Activated CD4-positive, alpha-beta T cell treated with anti-CD3 and anti-CD28 coated beads, Interleukin-2, amount 10 ng/mL, durations not matched to agents 7 days and 5 days (primary cell): ENCODE results near the gene MYH15. TPM values are rescaled to one million over a fixed set of nuclear protein-coding genes. Genes with fewer than 3 reads are reported as not detected.

Experiments
- CTCF ChIA-PET: fragments of 350-600 bp; sonication (Branson Sonifier 250); formaldehyde crosslinking; loops from one replicate; lab custom pipeline; 2021; ENCODE audit warnings: antibody characterized with exemption; lab: Charles Lee
- POLR2A ChIA-PET: fragments of 350-600 bp; sonication (Branson Sonifier 250); formaldehyde crosslinking; loops from one replicate; lab custom pipeline; 2021; ENCODE audit warnings: antibody characterized with exemption; lab: Charles Lee
- DNase-seq: peaks from one replicate; pipeline ENCODE4 v3.0.0-alpha.2; 2020
- H3K27ac Mint-ChIP-seq: one replicate; pipeline ENCODE4 v1.8.0; 2021; ENCODE audit warnings: mild to moderate bottlenecking, moderate library complexity, mixed read lengths
- H3K27me3 Mint-ChIP-seq: one replicate; pipeline ENCODE4 v1.8.0; 2021; ENCODE audit warnings: mixed read lengths
- H3K36me3 Mint-ChIP-seq: one replicate; pipeline ENCODE4 v1.8.0; 2021; ENCODE audit warnings: low read depth, mixed read lengths
- H3K4me1 Mint-ChIP-seq: one replicate; pipeline ENCODE4 v1.8.0; 2021; ENCODE audit warnings: mixed read lengths
- H3K4me3 Mint-ChIP-seq: one replicate; pipeline ENCODE4 v1.8.0; 2021; ENCODE audit warnings: mild to moderate bottlenecking, moderate library complexity, mixed read lengths
- H3K9me3 Mint-ChIP-seq: one replicate; pipeline ENCODE4 v1.8.0; 2021; ENCODE audit warnings: mixed read lengths
- total RNA-seq, 2 experiments: library from RNA; stranded (reverse); gene quantifications; one replicate each; pipeline ENCODE4 v1.2.3, GENCODE V29; 2021

MYH15 gene
- total RNA-seq: under 1 TPM; 0.15 to 0.21 TPM

GRCh38 chr3:108510496-108510895, at the start of gene MYH15:
TSS of gene MYH15 (minus strand) at chr3:108510596. CDS start at chr3:108510530, 66 bp downstream.
- ChIA-PET CTCF (interaction anchor here (0.7 kb wide), 1 partner anchor 244 kb away, joined by 3 read pairs; no protein-coding TSS in a partner anchor), POLR2A (no interaction called here)
- no peak within 1 kb of the TSS for H3K4me3 Mint-ChIP-seq
- H3K36me3 Mint-ChIP-seq: no peaks in the 10 kb centered on the region
- DNase-seq: no peak
- H3K27me3 Mint-ChIP-seq: no peaks in the 10 kb centered on the region
- no peak within 1 kb of the TSS for H3K27ac Mint-ChIP-seq
- H3K9me3 Mint-ChIP-seq: no peaks in the 10 kb centered on the region
- peaks cover 4% of the 10 kb centered on the region for H3K4me1 Mint-ChIP-seq

- ChIA-PET POLR2A (no interaction called here), CTCF (no interaction called here)
- Mint-ChIP-seq H3K9me3 (no peaks in the 10 kb centered on the region), H3K27ac (no peak overlapping the region), H3K4me1 (peaks cover 2% of the 10 kb centered on the region), H3K27me3 (no peaks in the 10 kb centered on the region), H3K4me3 (no peak overlapping the region), H3K36me3 (peaks cover 52% of the 10 kb centered on the region)
- DNase-seq: no peak
Measured at GRCh38 chr3:108555966-108556581, 45.7 kb upstream of the MYH15 start.

- ChIA-PET CTCF (no interaction called here), POLR2A (no interaction called here)
- peaks cover 42% of the 10 kb centered on the region for H3K36me3 Mint-ChIP-seq
- DNase-seq: no peak
- H3K27me3 Mint-ChIP-seq: no peaks in the 10 kb centered on the region
- peaks cover 2% of the 10 kb centered on the region for H3K4me1 Mint-ChIP-seq
- H3K9me3 Mint-ChIP-seq: no peaks in the 10 kb centered on the region
- H3K4me3 Mint-ChIP-seq: no peak overlapping the region
- no peak overlapping the region for H3K27ac Mint-ChIP-seq
Measured at GRCh38 chr3:108554913-108555571, 44.6 kb upstream of the MYH15 start.

DNA sequence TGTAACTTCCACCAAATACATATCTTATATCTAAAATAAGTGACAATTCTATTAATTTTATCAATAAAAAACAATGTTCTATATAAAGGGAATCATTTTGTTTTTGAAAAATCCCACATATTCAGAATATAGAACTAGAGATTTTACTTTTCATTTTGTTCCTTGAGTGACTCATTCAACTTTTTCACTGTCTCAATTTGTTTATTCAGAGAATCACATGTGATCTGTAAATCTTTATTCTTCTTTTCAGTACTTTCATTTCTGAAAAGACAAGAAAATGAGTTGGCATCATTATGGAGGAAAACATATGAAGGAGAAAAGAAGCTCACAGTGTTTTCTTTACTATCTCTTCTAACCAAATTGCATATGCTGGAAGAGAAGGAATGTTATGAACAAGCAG, 43.8 kb upstream of the MYH15 start:
- Mint-ChIP-seq H3K4me1 (peaks cover 2% of the 10 kb centered on the region), H3K36me3 (peaks cover 41% of the 10 kb centered on the region), H3K27ac (peak overlapping the region; percentile 34), H3K27me3 (no peaks in the 10 kb centered on the region), H3K9me3 (no peaks in the 10 kb centered on the region), H3K4me3 (no peak overlapping the region)
- no peak for DNase-seq
- CTCF ChIA-PET: no interaction called here
- POLR2A ChIA-PET: no interaction called here

- Mint-ChIP-seq H3K36me3 (peaks cover 40% of the 10 kb centered on the region), H3K27me3 (no peaks in the 10 kb centered on the region), H3K4me1 (peaks cover 2% of the 10 kb centered on the region), H3K4me3 (no peak overlapping the region), H3K27ac (no peak overlapping the region), H3K9me3 (no peaks in the 10 kb centered on the region)
- CTCF ChIA-PET: interaction anchor here (0.9 to 1.3 kb wide), 4 partner anchors 18 to 269 kb away, joined by 3 read pairs; no protein-coding TSS in a partner anchor
- DNase-seq: peak; percentile 35
- POLR2A ChIA-PET: no interaction called here
Measured at GRCh38 chr3:108552267-108553159, 42.1 kb upstream of the MYH15 start.

- CTCF ChIA-PET: interaction anchor here (0.6 kb wide), 1 partner anchor 1891 kb away, joined by 3 read pairs; no protein-coding TSS in a partner anchor
- H3K4me3 Mint-ChIP-seq: no peak overlapping the region
- no peaks in the 10 kb centered on the region for H3K27me3 Mint-ChIP-seq
- no peaks in the 10 kb centered on the region for H3K9me3 Mint-ChIP-seq
- DNase-seq: no peak
- peaks cover 10% of the 10 kb centered on the region for H3K4me1 Mint-ChIP-seq
- H3K36me3 Mint-ChIP-seq: peaks cover 40% of the 10 kb centered on the region
- H3K27ac Mint-ChIP-seq: no peak overlapping the region
- POLR2A ChIA-PET: no interaction called here
Measured at GRCh38 chr3:108548886-108549285, 38.5 kb upstream of the MYH15 start.

- Mint-ChIP-seq H3K27me3 (no peaks in the 10 kb centered on the region), H3K4me1 (peaks cover 10% of the 10 kb centered on the region), H3K27ac (no peak overlapping the region), H3K9me3 (no peaks in the 10 kb centered on the region), H3K36me3 (peaks cover 45% of the 10 kb centered on the region), H3K4me3 (no peak overlapping the region)
- ChIA-PET POLR2A (no interaction called here), CTCF (no interaction called here)
- no peak for DNase-seq
Measured at GRCh38 chr3:108548304-108548703, 37.9 kb upstream of the MYH15 start.

- H3K4me1 Mint-ChIP-seq: peaks cover 10% of the 10 kb centered on the region
- ChIA-PET POLR2A (no interaction called here), CTCF (no interaction called here)
- no peaks in the 10 kb centered on the region for H3K9me3 Mint-ChIP-seq
- no peak for DNase-seq
- no peaks in the 10 kb centered on the region for H3K27me3 Mint-ChIP-seq
- H3K27ac Mint-ChIP-seq: peak overlapping the region; percentile 64
- peaks cover 45% of the 10 kb centered on the region for H3K36me3 Mint-ChIP-seq
- H3K4me3 Mint-ChIP-seq: no peak overlapping the region
Measured at GRCh38 chr3:108546692-108547091, 36.3 kb upstream of the MYH15 start.

DNA sequence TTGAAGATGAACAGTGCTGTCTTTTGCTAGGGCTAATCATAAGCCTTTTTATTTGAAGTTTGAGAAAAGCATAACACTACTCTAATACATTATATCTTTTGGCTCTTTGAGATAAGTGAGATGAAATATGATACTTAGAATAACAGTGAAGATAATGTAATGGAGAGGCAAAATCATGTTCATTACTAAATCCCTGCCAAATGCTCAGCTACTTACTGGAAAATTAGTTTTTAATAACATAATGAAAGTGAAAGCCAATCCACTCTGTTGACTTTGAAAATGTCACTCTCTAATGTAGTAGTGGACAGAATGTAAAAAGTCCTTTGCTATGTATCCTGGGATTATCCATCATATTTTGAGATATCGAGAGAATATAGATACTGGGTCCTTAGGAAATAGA, 35.9 kb upstream of the MYH15 start:
- ChIA-PET POLR2A (no interaction called here), CTCF (no interaction called here)
- no peak for DNase-seq
- Mint-ChIP-seq H3K4me1 (peaks cover 10% of the 10 kb centered on the region), H3K9me3 (no peaks in the 10 kb centered on the region), H3K27ac (peak overlapping the region; percentile 64), H3K4me3 (no peak overlapping the region), H3K27me3 (no peaks in the 10 kb centered on the region), H3K36me3 (peaks cover 43% of the 10 kb centered on the region)

- no peak for DNase-seq
- CTCF ChIA-PET: no interaction called here
- no peaks in the 10 kb centered on the region for H3K9me3 Mint-ChIP-seq
- H3K36me3 Mint-ChIP-seq: peaks cover 9% of the 10 kb centered on the region
- H3K27me3 Mint-ChIP-seq: peaks cover 4% of the 10 kb centered on the region
- POLR2A ChIA-PET: no interaction called here
- H3K4me1 Mint-ChIP-seq: peaks cover 1% of the 10 kb centered on the region
- H3K4me3 Mint-ChIP-seq: no peak overlapping the region
- no peak overlapping the region for H3K27ac Mint-ChIP-seq
Measured at GRCh38 chr3:108538083-108538482, 27.7 kb upstream of the MYH15 start.

GRCh38 chr3:108528459-108529252, 18.3 kb upstream of the MYH15 start:
- no peak for DNase-seq
- no peak overlapping the region for H3K4me3 Mint-ChIP-seq
- POLR2A ChIA-PET: no interaction called here
- H3K27me3 Mint-ChIP-seq: peaks cover 34% of the 10 kb centered on the region
- no peaks in the 10 kb centered on the region for H3K4me1 Mint-ChIP-seq
- CTCF ChIA-PET: no interaction called here
- H3K27ac Mint-ChIP-seq: no peak overlapping the region
- H3K36me3 Mint-ChIP-seq: no peaks in the 10 kb centered on the region
- H3K9me3 Mint-ChIP-seq: no peaks in the 10 kb centered on the region

GRCh38 chr3:108527817-108528216, 17.4 kb upstream of the MYH15 start:
- CTCF ChIA-PET: no interaction called here
- H3K4me1 Mint-ChIP-seq: no peaks in the 10 kb centered on the region
- H3K27me3 Mint-ChIP-seq: peaks cover 31% of the 10 kb centered on the region
- H3K9me3 Mint-ChIP-seq: no peaks in the 10 kb centered on the region
- POLR2A ChIA-PET: no interaction called here
- no peak overlapping the region for H3K27ac Mint-ChIP-seq
- no peak for DNase-seq
- H3K4me3 Mint-ChIP-seq: no peak overlapping the region
- no peaks in the 10 kb centered on the region for H3K36me3 Mint-ChIP-seq
